HepG2 (cell line): ENCODE measurements around the gene CASS4. TPM values are rescaled to one million over a fixed set of nuclear protein-coding genes. Genes with fewer than 3 reads are reported as not detected.

Source experiments
- ARID2 ChIP-seq: sonication (generic); formaldehyde crosslinking; IDR thresholded peaks from 2 replicates; pipeline ENCODE4 v1.8.1; 2022; ENCODE audit warnings: mild to moderate bottlenecking, missing genetic modification reagents, borderline replicate concordance
- SRY ChIP-seq: sonication (generic); formaldehyde crosslinking; IDR thresholded peaks from 2 replicates; pipeline ENCODE4 v1.8.0; 2022; ENCODE audit warnings: mild to moderate bottlenecking, missing genetic modification reagents
- XBP1 ChIP-seq: sonication (generic); formaldehyde crosslinking; IDR thresholded peaks from 2 replicates; pipeline ENCODE4 v1.5.0; 2020; ENCODE audit warnings: missing genetic modification reagents
- ZBTB7B ChIP-seq: sonication (generic); formaldehyde crosslinking; IDR thresholded peaks from 2 replicates; pipeline ENCODE4 v1.4.0; 2020; ENCODE audit warnings: missing genetic modification reagents
- ZC3H13 ChIP-seq: sonication (generic); formaldehyde crosslinking; IDR thresholded peaks from 2 replicates; pipeline ENCODE4 v1.8.1; 2023; ENCODE audit warnings: mild to moderate bottlenecking, missing genetic modification reagents, moderate library complexity
- ZEB1 ChIP-seq: IDR thresholded peaks from 2 replicates; pipeline ENCODE4 v1.6.1; 2012; ENCODE audit warnings: mild to moderate bottlenecking, low read depth, inconsistent platforms; ENCODE audit not compliant: insufficient replicate concordance
- ZNF205 ChIP-seq: IDR thresholded peaks from 2 replicates; pipeline ENCODE4 v1.6.1; 2018; ENCODE audit warnings: missing biosample characterization, missing genetic modification reagents
- ZNF224 ChIP-seq: sonication (generic); formaldehyde crosslinking; IDR thresholded peaks from 2 replicates; pipeline ENCODE4 v1.5.0; 2020; ENCODE audit warnings: mild to moderate bottlenecking, missing genetic modification reagents
- ZNF296 ChIP-seq: sonication (generic); formaldehyde crosslinking; conservative IDR thresholded peaks from 2 replicates; pipeline ENCODE4 v1.5.0; 2020; ENCODE audit warnings: mild to moderate bottlenecking, missing genetic modification reagents
- ZNF703 ChIP-seq: sonication (generic); formaldehyde crosslinking; IDR thresholded peaks from 2 replicates; pipeline ENCODE4 v1.5.1; 2020; ENCODE audit warnings: missing genetic modification reagents, mild to moderate bottlenecking, moderate library complexity, borderline replicate concordance
- ZNF773 ChIP-seq: sonication (generic); formaldehyde crosslinking; IDR thresholded peaks from 2 replicates; pipeline ENCODE4 v1.4.0; 2020; ENCODE audit warnings: missing genetic modification reagents, borderline replicate concordance
- ZNF790 ChIP-seq: sonication (generic); formaldehyde crosslinking; IDR thresholded peaks from 2 replicates; pipeline ENCODE4 v1.8.0; 2022; ENCODE audit warnings: missing genetic modification reagents, mild to moderate bottlenecking, borderline replicate concordance
- polyA plus RNA-seq, 8 experiments: library from polyadenylated mRNA; depleted of rRNA in 3 of 8; stranded (reverse) in 7 of 8; unstranded in 1 of 8; fragments of >200 nt; fragmentation: Illumina TruSeq in 4 of 8; extraction: Trizol in 4 of 8; gene quantifications; 2 replicates each; pipeline versions ENCODE4 v1.2.1 to v1.2.3, GENCODE V29; 2011 to 2016; ENCODE audit warnings: low read depth in 4 of 8, missing spikeins in 1 of 8, mixed read lengths in 1 of 8; ENCODE audit not compliant: insufficient read depth in 1 of 8
- total RNA-seq, 5 experiments: library from RNA; depleted of rRNA; stranded (reverse); fragments of >200 nt; fragmentation: Illumina TruSeq; extraction: Trizol; gene quantifications; 2 replicates each; pipeline ENCODE4 v1.2.3, GENCODE V29; 2016; ENCODE audit warnings: low read depth in 1 of 5
- TF ChIP-seq, protein P1 (sequence below): sonication (generic); formaldehyde crosslinking; IDR thresholded peaks from 2 replicates; pipeline ENCODE4 v1.4.0; 2020; ENCODE audit warnings: missing genetic modification reagents
- TF ChIP-seq, protein P2 (sequence below): sonication (generic); formaldehyde crosslinking; IDR thresholded peaks from 2 replicates; pipeline ENCODE4 v1.5.0; 2020; ENCODE audit warnings: missing genetic modification reagents
- TF ChIP-seq, protein P3 (sequence below): sonication (generic); formaldehyde crosslinking; IDR thresholded peaks from 2 replicates; pipeline ENCODE4 v1.5.0; 2020; ENCODE audit warnings: mild to moderate bottlenecking, missing genetic modification reagents
- TF ChIP-seq, protein P4 (sequence below): sonication (generic); formaldehyde crosslinking; IDR thresholded peaks from 2 replicates; pipeline ENCODE4 v1.5.0; 2020; ENCODE audit warnings: missing genetic modification reagents, mild to moderate bottlenecking, borderline replicate concordance
- TF ChIP-seq, protein P5 (sequence below): sonication (generic); formaldehyde crosslinking; IDR thresholded peaks from 2 replicates; pipeline ENCODE4 v1.4.0; 2020; ENCODE audit warnings: missing genetic modification reagents

CASS4 gene
- total and polyA plus RNA-seq, 2 of the 13 experiments (the other 11 are each of a cell fraction or from before 2014, with no cell fraction given): 0.17 to 0.49 TPM

DNA sequence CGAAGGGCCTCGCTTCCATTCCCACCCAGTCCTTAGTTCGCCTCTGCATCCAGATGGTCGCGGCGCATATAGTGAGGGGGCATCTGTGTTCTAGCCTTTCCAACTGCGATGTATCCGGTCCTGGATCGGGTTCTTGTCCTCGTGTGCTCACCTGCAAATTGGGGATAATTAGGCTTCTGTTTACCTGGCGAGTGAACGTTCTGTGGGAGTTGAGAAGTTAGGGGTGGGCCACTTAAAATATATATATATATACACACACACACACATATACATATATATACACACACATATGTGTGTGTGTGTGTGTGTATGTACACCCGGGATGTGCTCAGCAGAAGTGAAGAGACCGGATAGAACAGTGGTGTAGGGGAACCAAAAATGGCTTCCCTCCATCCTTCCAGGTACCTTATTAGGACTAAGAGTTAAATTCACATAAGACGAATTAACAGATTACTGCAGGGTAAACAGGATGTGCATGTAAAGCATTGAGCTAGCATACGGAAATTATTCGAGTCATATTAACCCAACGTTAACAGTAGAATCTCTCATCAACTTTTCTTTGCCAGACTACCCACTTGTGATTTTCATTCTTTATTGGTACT, 19.1 kb upstream of the CASS4 start (continued):
- peak; percentile 4; the same call in 1 of the 2 replicates for TF ChIP-seq SRY (CRISPR knock-in tag)
- TF ChIP-seq, protein P1, sequence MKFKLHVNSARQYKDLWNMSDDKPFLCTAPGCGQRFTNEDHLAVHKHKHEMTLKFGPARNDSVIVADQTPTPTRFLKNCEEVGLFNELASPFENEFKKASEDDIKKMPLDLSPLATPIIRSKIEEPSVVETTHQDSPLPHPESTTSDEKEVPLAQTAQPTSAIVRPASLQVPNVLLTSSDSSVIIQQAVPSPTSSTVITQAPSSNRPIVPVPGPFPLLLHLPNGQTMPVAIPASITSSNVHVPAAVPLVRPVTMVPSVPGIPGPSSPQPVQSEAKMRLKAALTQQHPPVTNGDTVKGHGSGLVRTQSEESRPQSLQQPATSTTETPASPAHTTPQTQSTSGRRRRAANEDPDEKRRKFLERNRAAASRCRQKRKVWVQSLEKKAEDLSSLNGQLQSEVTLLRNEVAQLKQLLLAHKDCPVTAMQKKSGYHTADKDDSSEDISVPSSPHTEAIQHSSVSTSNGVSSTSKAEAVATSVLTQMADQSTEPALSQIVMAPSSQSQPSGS (CRISPR knock-in tag): no peak
- TF ChIP-seq ZNF296 (CRISPR knock-in tag): 0 out of 2 replicates have a peak, but pooled peaks have one; percentile 67
- TF ChIP-seq ZNF224 (CRISPR knock-in tag): 0 out of 2 replicates have a peak, but pooled peaks have one; percentile 3
- no peak for TF ChIP-seq ZNF205 (CRISPR knock-in tag)
- 0 out of 2 replicates have a peak, but pooled peaks have one; percentile 18 for TF ChIP-seq ZNF703 (CRISPR knock-in tag)
- TF ChIP-seq ZNF773: 0 out of 2 replicates have a peak, but pooled peaks have one; percentile 7
- TF ChIP-seq ZEB1: peak; percentile 78
- TF ChIP-seq, protein P2, sequence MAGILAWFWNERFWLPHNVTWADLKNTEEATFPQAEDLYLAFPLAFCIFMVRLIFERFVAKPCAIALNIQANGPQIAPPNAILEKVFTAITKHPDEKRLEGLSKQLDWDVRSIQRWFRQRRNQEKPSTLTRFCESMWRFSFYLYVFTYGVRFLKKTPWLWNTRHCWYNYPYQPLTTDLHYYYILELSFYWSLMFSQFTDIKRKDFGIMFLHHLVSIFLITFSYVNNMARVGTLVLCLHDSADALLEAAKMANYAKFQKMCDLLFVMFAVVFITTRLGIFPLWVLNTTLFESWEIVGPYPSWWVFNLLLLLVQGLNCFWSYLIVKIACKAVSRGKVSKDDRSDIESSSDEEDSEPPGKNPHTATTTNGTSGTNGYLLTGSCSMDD (CRISPR knock-in tag): 0 out of 2 replicates have a peak, but pooled peaks have one; percentile 3
- TF ChIP-seq ZC3H13 (CRISPR knock-in tag): 0 out of 2 replicates have a peak, but pooled peaks have one; percentile 9
- TF ChIP-seq, protein P3, sequence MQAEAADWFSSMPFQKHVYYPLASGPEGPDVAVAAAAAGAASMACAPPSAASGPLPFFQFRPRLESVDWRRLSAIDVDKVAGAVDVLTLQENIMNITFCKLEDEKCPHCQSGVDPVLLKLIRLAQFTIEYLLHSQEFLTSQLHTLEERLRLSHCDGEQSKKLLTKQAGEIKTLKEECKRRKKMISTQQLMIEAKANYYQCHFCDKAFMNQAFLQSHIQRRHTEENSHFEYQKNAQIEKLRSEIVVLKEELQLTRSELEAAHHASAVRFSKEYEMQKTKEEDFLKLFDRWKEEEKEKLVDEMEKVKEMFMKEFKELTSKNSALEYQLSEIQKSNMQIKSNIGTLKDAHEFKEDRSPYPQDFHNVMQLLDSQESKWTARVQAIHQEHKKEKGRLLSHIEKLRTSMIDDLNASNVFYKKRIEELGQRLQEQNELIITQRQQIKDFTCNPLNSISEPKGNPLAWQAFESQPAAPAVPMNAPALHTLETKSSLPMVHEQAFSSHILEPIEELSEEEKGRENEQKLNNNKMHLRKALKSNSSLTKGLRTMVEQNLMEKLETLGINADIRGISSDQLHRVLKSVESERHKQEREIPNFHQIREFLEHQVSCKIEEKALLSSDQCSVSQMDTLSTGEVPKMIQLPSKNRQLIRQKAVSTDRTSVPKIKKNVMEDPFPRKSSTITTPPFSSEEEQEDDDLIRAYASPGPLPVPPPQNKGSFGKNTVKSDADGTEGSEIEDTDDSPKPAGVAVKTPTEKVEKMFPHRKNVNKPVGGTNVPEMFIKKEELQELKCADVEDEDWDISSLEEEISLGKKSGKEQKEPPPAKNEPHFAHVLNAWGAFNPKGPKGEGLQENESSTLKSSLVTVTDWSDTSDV (CRISPR knock-in tag): peak; percentile 16; the same call in 1 of the 2 replicates
- TF ChIP-seq, protein P4, sequence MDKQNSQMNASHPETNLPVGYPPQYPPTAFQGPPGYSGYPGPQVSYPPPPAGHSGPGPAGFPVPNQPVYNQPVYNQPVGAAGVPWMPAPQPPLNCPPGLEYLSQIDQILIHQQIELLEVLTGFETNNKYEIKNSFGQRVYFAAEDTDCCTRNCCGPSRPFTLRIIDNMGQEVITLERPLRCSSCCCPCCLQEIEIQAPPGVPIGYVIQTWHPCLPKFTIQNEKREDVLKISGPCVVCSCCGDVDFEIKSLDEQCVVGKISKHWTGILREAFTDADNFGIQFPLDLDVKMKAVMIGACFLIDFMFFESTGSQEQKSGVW (CRISPR knock-in tag): 0 out of 2 replicates have a peak, but pooled peaks have one; percentile 96
- TF ChIP-seq ZNF790 (CRISPR knock-in tag): 0 out of 2 replicates have a peak, but pooled peaks have one; percentile 63
- TF ChIP-seq, protein P5, sequence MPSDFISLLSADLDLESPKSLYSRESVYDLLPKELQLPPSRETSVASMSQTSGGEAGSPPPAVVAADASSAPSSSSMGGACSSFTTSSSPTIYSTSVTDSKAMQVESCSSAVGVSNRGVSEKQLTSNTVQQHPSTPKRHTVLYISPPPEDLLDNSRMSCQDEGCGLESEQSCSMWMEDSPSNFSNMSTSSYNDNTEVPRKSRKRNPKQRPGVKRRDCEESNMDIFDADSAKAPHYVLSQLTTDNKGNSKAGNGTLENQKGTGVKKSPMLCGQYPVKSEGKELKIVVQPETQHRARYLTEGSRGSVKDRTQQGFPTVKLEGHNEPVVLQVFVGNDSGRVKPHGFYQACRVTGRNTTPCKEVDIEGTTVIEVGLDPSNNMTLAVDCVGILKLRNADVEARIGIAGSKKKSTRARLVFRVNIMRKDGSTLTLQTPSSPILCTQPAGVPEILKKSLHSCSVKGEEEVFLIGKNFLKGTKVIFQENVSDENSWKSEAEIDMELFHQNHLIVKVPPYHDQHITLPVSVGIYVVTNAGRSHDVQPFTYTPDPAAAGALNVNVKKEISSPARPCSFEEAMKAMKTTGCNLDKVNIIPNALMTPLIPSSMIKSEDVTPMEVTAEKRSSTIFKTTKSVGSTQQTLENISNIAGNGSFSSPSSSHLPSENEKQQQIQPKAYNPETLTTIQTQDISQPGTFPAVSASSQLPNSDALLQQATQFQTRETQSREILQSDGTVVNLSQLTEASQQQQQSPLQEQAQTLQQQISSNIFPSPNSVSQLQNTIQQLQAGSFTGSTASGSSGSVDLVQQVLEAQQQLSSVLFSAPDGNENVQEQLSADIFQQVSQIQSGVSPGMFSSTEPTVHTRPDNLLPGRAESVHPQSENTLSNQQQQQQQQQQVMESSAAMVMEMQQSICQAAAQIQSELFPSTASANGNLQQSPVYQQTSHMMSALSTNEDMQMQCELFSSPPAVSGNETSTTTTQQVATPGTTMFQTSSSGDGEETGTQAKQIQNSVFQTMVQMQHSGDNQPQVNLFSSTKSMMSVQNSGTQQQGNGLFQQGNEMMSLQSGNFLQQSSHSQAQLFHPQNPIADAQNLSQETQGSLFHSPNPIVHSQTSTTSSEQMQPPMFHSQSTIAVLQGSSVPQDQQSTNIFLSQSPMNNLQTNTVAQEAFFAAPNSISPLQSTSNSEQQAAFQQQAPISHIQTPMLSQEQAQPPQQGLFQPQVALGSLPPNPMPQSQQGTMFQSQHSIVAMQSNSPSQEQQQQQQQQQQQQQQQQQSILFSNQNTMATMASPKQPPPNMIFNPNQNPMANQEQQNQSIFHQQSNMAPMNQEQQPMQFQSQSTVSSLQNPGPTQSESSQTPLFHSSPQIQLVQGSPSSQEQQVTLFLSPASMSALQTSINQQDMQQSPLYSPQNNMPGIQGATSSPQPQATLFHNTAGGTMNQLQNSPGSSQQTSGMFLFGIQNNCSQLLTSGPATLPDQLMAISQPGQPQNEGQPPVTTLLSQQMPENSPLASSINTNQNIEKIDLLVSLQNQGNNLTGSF (CRISPR knock-in tag): 0 out of 2 replicates have a peak, but pooled peaks have one; percentile 20
- 0 out of 2 replicates have a peak, but pooled peaks have one; percentile 11 for TF ChIP-seq ARID2 (CRISPR knock-in tag)
- TF ChIP-seq ZBTB7B (CRISPR knock-in tag): 0 out of 2 replicates have a peak, but pooled peaks have one; percentile 17
- 0 out of 2 replicates have a peak, but pooled peaks have one; percentile 6 for TF ChIP-seq XBP1 (CRISPR knock-in tag)
